HG03520 (cell line): ENCODE measurements around the gene SWT1.
A peak's percentile ranks its signal among the peaks of the same experiment; 100 is the strongest.

Source experiments
- ATAC-seq: cut with Tn5 transposase; IDR thresholded peaks from one replicate; pipeline ENCODE4 v1.9.1; 2021; ENCODE audit warnings: mild to moderate bottlenecking, moderate library complexity; ENCODE audit not compliant: unreplicated experiment

Gene SWT1

DNA sequence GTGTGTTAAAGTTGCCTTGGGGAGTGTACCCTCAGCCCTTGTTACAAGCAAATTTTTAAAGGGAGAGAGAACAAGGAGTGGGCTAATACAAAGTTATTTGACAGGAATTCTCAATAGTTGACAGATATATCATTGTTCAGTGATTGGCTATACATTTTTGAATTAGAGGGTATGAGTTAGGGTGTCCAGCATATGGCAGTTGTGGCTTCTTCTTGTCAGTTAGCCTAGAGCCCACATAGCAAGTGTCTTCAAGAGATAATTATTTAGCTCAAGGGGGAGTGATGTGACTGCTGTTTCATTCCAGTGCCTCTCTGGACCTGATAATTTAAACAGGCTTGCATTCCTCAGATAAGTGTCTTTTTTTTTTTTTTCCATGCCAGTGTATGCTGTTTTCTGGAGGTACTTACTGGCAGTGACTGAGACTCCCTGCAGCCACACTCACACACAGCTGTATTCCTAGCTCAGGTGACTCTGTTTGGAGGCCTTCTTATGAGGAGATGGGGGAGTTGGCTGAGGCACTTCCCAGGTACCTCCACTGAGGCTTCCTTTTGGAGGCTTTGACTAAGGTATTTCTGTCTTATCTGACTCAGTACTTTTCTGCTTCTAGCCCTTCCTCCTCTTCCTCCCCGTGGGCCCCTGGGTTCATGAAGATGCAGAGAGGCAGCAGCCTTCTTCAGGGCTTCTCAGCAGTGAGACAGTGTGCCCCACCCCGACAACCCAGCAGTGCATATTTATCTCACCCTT, 127.7 kb downstream of the SWT1 start:
- ATAC-seq, result no peak

DNA sequence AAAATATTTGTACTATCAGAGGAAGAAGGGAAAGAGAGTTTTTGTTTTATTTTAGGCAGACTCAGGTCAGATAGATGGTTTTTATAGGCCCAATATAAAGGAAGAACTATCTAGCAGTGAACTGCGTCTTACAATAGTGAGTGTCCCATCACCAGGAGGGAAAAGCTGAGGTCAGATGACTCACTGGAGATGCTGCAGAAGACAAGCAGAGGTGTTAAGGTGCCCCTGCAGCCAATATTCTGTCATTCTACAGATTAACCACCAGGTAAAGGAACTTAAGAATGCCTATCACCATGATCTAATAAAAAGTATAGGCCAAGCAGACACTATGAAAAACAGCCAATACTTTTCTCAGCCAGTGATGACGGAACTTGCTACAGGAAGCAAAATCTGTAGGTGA, 130.5 kb downstream of the SWT1 start:
- no peak for ATAC-seq

DNA sequence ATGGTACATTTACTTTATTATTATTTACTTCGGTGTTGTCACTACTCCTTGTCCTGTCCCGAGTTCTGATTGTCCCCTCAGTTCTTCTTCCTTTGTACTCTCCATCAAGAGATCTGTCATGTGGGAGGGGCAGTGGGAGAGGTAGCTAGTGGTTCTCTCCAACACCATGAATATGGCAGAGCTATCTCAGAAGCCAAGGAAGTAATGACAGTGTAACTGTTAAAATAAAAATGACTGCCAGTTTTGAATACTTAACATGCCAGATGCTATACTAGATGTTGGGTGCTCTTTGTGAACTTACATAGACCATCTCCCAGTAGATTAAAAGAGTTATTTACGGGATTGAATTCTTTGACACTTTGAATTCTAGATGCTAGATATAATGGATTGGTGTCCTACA, 131.5 kb downstream of the SWT1 start:
- no peak for ATAC-seq

DNA sequence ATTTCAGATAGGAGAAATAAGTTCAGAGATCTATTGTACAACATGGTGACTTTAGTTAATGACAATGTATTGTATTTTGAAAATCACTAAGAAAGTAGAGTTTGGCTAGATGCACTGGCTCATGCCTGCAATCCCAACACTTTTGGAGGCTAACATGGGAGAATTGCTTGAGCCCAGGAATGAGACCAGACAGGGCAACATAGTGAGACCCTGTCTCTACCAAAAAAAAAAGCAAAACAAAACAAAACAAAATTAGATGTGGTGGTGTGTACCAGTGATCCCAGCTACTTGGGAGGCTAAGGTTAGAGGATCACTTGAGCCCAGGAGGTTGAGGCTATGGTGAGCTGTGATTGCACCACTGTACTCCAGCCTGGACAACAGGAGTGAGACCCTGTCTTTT, 132.9 kb downstream of the SWT1 start:
- no peak for ATAC-seq

DNA sequence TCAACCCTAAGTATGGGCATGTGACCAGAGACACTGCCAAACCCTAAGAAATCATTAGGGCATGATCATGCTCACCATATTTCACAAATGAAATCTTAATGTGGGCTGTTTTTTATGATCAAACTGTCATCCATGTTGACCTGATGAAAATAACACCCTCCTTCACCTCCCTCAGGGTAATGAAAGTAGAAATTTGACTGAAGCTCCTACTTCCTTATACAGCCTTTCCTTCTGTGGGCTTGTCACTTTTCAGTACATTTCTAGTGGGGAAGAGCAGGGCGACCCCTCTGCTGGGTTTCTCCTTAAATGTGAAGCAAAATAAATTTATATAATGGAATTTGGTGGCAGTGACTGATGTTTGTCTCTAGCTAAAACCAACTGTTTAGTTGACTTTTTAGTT, 134.2 kb downstream of the SWT1 start:
- ATAC-seq, result no peak

DNA sequence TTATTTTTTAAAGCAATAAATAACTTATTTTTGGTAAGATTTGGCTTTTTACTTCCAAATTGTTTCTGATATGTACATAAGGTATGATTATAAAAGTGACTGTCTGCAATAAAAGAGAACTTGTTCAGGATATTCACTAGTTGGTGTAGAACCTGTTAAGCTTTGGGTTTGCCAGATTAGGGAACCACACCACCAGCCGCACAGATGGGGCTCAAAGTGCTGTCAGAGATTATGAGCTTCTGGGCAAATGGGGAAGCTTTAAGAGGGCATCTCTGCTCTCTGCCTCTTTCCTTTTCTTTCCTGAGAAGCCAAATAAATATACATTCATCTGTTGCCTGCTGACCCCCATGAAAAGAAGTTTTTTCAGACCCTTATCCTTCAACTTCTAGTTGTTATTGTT, 134.7 kb downstream of the SWT1 start:
- ATAC-seq, result no peak

DNA sequence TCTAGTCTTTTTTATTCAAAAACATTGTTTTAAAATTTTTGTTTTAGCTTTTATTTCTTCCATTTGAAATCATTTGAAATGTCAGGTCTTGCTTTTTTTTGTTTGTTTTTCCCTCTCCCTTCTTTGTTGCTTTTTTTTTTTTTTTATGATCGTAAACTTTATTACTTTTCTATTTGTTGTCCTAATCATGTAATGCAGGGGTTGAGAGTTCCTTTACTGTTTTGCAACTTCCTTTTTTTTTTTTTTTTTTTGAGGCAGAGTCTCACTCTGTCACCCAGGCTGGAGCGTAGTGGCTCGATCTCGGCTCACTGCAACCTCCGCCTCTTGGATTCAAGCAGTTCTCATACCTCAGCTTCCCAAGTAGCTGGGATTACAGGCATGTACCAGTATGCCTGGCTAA, 135.3 kb downstream of the SWT1 start:
- no peak for ATAC-seq

DNA sequence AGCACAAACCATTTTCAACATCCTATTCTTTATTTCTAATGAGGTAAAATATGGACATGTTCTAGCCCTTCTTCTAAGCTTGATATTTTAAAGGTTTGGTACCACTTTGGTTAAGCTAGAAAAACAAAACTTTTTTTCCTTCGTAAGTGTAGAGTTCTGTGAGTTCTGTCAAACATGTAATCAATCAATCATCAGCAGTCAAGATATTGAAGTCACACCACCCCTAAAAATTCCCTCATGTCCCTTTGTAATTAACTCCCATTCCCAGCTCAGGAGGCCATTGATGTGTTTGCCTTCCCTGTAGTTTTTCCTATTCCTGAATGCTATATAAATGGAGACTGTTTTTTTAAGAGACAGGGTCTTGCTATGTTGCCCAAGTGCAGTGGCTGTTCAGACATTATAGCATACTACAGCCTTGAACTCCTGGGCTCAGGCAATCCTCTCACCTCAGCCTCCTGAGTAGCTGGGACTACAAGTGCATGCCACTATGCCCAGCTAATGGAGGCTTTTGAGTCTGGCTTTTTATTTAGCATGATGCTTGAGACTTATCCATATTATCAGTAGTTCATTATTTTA, 137.1 kb downstream of the SWT1 start:
- ATAC-seq, result no peak

DNA sequence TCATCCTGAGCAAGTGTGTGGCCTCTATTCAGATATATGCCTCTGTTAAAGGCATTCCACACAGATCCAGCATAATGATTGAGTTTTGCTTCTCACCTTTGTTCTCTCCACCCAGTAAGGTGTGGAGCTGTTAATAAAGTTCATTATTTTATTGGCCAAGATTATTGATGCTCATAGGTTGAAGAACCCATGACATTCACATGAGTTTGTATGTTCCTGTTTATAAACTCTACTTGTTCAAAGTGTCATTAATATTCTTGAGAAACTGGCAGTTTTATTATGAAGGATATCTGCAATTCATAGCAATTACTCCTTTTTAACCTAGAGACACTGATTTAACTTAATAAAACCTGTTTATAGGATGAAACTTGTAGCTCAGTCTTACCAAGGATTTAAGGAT, 138.1 kb downstream of the SWT1 start:
- ATAC-seq, result no peak

DNA sequence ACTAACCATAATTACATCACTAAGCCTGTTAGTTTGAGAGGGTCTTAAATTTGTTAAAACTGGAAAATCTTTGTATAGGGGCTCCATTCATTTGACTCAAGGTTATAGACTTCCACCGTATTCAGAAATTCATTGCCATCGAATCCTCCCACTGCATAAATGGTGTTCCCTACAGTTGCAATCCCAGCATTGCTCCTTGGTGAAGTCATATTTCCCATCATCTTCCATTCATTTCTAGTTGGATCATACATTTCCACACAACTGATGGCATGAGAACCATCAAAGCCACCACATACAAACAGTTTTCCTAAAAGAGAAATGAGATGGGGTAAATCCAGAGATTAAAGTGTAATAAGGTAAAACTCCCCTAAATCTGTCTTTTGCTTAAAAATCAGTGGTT, 141.0 kb downstream of the SWT1 start:
- no peak for ATAC-seq

DNA sequence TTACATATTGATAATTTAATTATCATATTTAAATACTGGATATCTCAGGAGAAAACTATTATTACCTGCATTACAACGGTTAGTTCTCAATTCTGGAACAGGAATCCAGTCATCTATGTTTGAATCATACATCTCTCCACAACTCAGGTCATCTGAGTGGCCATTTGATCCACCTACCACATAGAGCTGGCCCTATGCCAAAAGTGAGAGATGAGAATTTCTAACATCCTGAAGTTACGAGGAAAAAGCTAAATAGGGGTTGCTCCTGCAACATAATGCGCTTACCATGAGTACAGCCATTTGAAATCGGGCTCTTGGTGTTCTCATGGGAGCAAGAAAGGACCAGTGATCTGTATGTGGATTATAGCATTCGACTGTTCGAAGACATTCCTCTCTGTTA, 143.2 kb downstream of the SWT1 start:
- no peak for ATAC-seq

DNA sequence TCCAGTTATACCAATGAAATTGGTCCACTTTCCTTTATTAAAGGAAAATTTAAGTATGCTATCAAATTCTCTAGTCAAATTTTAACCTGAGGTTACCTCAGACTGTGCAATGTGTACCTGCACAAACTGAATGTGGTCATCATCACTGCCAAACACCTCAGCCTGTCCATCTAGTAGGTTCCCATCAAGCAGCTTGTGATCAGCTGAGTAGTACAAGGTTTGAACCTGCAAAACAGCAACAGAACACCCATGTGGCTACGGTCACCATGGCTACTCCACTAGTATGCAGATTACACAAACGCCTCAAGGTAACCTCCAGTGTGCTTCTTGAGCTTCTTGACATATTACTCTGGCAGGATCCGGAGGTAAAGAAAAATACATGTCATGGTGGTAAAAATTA, 148.5 kb downstream of the SWT1 start:
- ATAC-seq, result no peak

DNA sequence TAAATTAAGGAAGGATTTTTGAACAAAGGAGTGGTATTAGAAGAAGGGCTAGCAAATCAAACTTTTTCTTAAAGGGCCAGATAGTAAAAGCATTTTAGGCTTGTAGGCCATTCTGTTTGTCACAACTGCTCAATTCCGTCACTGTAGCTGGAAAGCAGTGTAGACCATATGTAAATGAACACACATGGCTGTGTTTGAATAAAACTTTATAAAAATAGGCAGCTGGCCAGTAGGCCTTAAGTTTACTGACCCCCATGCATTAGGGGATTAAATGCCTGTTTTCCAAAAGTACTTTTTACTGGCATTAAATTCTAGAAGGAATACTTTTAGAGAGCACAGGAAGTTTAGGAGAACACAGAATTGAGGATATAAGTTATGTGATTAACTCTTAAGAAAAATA, 151.2 kb downstream of the SWT1 start:
- no peak for ATAC-seq

DNA sequence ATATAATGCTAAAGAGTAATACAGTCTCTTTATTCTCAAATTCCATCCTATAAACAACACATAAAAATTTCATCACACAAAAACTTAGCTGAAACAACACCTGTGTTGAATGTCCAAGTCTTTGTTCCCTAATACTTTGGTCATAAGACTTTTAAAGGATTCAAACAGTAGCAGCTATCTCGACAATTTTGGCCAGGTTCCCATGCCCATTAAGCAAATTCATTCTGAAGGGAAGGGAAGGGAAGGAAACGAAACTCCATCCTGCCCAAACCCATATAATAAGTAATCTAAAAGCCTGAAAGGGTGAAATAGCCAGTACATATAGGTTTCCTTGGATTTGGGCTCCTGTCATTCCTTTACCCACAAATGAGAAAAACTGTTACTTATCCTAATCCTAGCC, 152.6 kb downstream of the SWT1 start:
- ATAC-seq, result no peak

DNA sequence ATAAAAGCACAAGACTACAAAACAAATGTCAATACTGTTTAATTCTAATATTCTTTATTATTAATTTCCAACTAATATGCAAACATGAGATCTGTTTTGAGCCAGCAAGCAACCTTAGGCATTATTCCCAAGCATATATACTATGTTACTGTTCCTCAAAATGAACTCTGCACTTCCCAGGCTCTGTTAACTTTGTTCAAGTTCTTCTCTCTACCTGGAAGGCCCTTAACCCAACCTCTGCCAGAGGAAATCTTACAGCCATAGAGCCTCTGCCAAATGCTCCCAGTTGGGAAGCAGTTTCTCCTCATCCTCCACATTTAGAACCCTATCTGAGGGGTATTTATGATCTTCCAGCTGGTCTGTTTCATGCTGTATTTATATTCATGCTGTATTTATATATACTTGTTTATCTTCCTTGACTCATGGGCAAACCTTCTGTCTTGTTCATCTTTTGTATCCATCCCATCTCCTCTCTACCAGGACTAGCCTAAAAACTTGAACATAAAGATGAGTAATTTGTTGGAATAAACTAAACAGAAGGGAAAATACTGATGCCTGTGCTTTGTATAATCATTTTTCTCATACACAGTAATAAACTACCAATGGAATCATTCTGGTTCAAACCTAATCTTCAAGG, 154.7 kb downstream of the SWT1 start:
- ATAC-seq, result no peak

DNA sequence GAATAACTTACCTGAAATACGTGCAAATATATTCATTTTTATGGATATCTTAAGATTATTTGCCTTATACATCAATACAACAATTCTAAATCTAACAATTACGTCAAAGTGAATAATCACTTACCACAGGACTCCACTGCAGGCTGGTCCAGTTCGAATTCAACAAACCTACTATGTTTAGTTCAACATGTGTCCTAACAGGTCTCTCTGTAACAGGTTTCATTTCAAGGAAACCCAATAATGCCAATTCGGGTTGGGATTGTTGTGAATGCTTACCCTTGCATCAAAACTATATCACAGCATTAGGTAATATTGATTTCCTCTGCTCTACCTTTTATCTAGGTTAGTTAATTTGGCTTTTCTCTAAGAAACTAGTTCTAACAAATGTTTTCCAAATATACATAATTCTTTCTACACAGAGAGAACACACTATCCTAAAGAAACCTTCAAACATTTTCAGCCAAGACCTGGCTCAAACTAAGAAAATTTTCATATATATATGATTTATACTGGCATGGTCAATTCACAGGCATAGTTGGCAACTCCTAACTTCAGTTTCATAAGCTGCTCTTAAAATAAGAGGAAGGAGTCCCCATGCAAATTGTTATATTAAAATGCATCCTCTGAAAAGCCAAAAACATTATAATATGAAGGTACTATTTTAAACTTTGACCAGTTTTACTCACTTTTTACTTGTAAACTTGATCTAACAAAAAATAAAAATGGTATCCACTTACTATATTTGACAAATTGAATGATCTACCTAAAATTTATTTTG, 155.6 kb downstream of the SWT1 start:
- no peak for ATAC-seq

DNA sequence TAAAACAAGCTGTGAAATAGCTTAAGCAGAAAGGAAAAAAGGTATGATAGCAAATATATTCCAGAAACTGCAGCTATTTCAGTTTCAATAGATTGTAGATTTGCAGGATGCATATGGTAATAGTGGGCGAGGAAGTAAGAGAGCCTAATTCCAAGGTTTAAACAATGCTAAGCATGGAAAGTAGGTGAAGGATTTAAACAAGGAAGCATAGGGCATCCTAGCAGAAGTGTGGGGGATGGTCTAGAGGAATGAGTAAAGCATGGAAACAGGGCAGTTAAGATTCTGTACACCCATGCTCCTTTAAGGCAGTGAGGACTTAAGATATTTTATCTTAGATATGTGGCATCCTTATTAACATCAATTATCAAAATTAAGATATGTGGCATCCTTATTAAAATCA, 157.4 kb downstream of the SWT1 start:
- no peak for ATAC-seq

DNA sequence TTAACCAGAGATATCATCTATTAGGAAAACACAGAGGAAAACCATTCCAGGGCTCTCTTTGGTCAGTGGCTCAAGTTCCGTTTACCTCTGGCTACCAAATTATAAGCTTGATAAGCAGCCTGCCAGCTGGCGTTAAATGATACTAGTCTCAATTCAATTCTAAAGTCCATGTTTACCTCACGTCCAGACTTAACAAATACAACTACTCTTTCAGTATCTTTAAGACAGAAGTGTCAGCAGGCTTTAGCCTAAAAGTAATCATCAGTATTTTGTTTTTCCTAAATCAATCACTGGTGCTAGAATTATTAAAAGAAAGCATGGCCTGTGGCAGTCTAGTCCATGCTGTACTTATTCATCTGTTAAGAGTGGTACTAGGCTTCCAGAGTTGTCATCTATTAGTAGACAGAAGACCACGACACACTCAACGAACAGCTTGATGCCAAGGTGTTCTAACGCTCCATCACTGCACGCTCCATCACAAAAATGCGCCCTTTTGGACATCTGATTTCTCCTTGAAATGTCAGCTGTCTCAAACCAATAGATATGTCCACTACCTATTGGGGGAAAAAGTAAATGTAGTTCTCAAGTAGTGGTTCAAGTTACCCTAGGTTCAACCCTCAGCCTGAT, 158.6 kb downstream of the SWT1 start:
- peak; percentile 0 for ATAC-seq

DNA sequence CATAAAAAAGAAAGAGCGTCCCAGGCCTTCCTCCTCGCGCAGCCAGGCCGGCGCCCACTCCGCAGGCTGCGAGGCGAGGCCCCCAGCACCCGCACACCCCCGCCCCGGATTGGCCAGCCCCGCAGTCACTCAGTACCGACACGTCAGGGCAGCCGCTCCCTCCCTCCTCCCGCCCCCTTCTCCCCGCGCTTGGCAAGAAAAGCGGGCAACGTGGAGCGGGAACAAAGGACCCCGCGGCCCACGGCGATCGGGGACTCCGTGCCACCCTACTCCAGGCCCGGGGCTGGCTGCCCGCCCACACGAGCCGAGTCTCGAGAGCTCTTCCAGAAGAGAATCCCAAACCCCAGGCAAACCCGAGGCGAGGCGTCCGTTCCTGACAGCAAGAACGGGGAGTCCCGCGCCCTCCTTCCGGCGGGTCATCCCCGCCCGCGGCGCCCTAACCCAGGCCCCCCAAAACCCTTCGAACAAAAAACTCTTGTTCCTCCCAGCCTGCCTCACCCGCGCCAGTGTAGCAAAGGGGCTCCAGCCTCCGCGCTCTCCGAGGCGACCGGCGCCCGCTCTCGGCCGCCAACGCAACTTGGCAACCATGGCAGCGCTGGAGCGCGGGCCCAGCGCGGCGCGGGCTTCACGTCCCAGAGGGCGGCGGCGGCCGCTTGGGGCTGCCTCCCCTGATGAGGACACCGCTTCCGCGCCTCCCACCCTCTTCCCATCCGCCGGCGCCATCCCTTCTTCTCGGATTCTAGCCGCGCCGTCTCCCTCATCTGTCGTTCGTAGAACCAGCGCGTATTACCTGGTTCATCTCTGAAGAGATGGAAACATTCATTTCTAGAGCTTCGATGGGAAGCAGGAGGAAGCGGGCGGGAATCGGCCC, 159.4 kb downstream of the SWT1 start:
- ATAC-seq, result peak; percentile 42
